ENCODE measurements around the gene ZNF511.

Gene ZNF511

GRCh38 chr10:133293810-133294119 lies 14.9 kb upstream of the ZNF511 start:
- DNase-seq, result no peak

- DNase-seq, result no peak
Measured at GRCh38 chr10:133294189-133294588, 14.5 kb upstream of the ZNF511 start.

GRCh38 chr10:133295426-133296320 lies 13.0 kb upstream of the ZNF511 start:
- no peak for DNase-seq

GRCh38 chr10:133297504-133297903 lies 11.2 kb upstream of the ZNF511 start:
- DNase-seq, result no peak

GRCh38 chr10:133298466-133298865 lies 10.2 kb upstream of the ZNF511 start:
- DNase-seq, result no peak

- DNase-seq, result no peak
Measured at GRCh38 chr10:133299224-133299623, 9.5 kb upstream of the ZNF511 start.

GRCh38 chr10:133299738-133300137 lies 9.0 kb upstream of the ZNF511 start:
- DNase-seq, result no peak

GRCh38 chr10:133302230-133302629 lies 6.5 kb upstream of the ZNF511 start:
- no peak for DNase-seq

- DNase-seq, result no peak
Measured at GRCh38 chr10:133303206-133303605, 5.5 kb upstream of the ZNF511 start.

- no peak for DNase-seq
Measured at GRCh38 chr10:133306097-133306476, 2.6 kb upstream of the ZNF511 start.

- DNase-seq, result no peak
Measured at GRCh38 chr10:133306941-133307379, 1.8 kb upstream of the ZNF511 start.

GRCh38 chr10:133307776-133308420 lies 816 bp upstream of the ZNF511 start:
- DNase-seq, result peak; percentile 43

- DNase-seq, result peak; percentile 46
Measured at GRCh38 chr10:133309100-133309719, 496 bp downstream of the ZNF511 start.

GRCh38 chr10:133309720-133310398 lies 1.1 kb downstream of the ZNF511 start:
- DNase-seq, result no peak

- no peak for DNase-seq
Measured at GRCh38 chr10:133310399-133310755, 1.7 kb downstream of the ZNF511 start.

- no peak for DNase-seq
Measured at GRCh38 chr10:133310789-133311188, 2.1 kb downstream of the ZNF511 start.

- DNase-seq, result no peak
Measured at GRCh38 chr10:133311570-133311969, 2.9 kb downstream of the ZNF511 start.

- DNase-seq, result no peak
Measured at GRCh38 chr10:133312016-133312768, 3.5 kb downstream of the ZNF511 start.

GRCh38 chr10:133312769-133313145 lies 4.0 kb downstream of the ZNF511 start:
- DNase-seq, result no peak

- DNase-seq, result no peak
Measured at GRCh38 chr10:133313192-133313591, 4.5 kb downstream of the ZNF511 start.

GRCh38 chr10:133314911-133315310 lies 6.2 kb downstream of the ZNF511 start:
- no peak for DNase-seq

- no peak for DNase-seq
Measured at GRCh38 chr10:133315847-133316246, 7.1 kb downstream of the ZNF511 start.

GRCh38 chr10:133316266-133316665 lies 7.6 kb downstream of the ZNF511 start:
- no peak for DNase-seq

Measured in NCI-H1436 treated with DMSO at 0.1 percent for 48 hours (cell line).